ENCODE results near the gene MORF4L1.
"Not testable (repeated sequence)": the region's sequence is repeated elsewhere in the genome, so short reads cannot be mapped to it uniquely, and the experiment has no call there.

- not testable (repeated sequence) for TF ChIP-seq POLR2A, CTCF (IDR thresholded peaks at IDR 0.05)
- TF ChIP-seq POLR2AphosphoS5 (IDR thresholded peaks at IDR 0.05) = peak; percentile 7
Measured at GRCh38 chr15:78902281-78903032, 29.8 kb downstream of the MORF4L1 start.

All from prostate gland (tissue), 2 donors.